HEK293 (cell line): Measurements from ENCODE around the gene H3-3A.

ENCODE experiments used
- CTCF ChIA-PET: fragments of 350-600 bp; formaldehyde crosslinking; extraction: SDS; loops from one replicate; lab custom pipeline; 2021; ENCODE audit warnings: antibody characterized with exemption; lab: Yijun Ruan, JAX
- POLR2A ChIA-PET: fragments of 300-600 bp; formaldehyde crosslinking; extraction: SDS; loops from one replicate; lab custom pipeline; 2020; ENCODE audit warnings: antibody characterized with exemption, inconsistent platforms; lab: Yijun Ruan, JAX
- H3K27ac ChIP-seq: fragments of 200-500 bp; sonication (Bioruptor generic); 2 replicates; pipeline ENCODE4 v1.5.1; 2014; ENCODE audit warnings: low read depth, low read length, control low read depth, inconsistent platforms; ENCODE audit errors: extremely low read depth
- H3K36me3 ChIP-seq, 2 experiments: fragments of 200-500 bp in 1 of 2; sonication (Bioruptor generic) in 1 of 2; 1 replicate in 1 of 2; 2 replicates in 1 of 2; pipeline ENCODE4 v1.5.1; 2014 to 2017; ENCODE audit warnings: inconsistent platforms in 2 of 2, low read length in 2 of 2; ENCODE audit not compliant: control insufficient read depth in 2 of 2, insufficient read depth in 1 of 2
- H3K4me1 ChIP-seq: fragments of 200-500 bp; sonication (Bioruptor generic); 2 replicates; pipeline ENCODE4 v1.5.1; 2014; ENCODE audit warnings: mild to moderate bottlenecking, low read length, inconsistent platforms; ENCODE audit not compliant: control insufficient read depth, insufficient read depth
- H3K4me3 ChIP-seq: 2 replicates; pipeline ENCODE4 v1.5.1; 2011; ENCODE audit warnings: low read depth, mild to moderate bottlenecking, control low read depth, low read length, moderate library complexity
- H3K9me3 ChIP-seq: fragments of 200-500 bp; sonication (Bioruptor generic); 2 replicates; pipeline ENCODE4 v1.5.1; 2014; ENCODE audit warnings: low read depth, low read length, inconsistent platforms; ENCODE audit not compliant: control insufficient read depth, insufficient read depth
- GLI2 ChIP-seq: fragments of 450-650 bp; formaldehyde crosslinking; IDR thresholded peaks from 2 replicates; pipeline ENCODE4; 2017; ENCODE audit warnings: missing biosample characterization, missing genetic modification characterization, low read depth, borderline replicate concordance
- IKZF3 ChIP-seq: fragments of 450-650 bp; IDR thresholded peaks from 2 replicates; pipeline ENCODE4 v1.5.0; 2018; ENCODE audit warnings: missing biosample characterization, mild to moderate bottlenecking, missing genetic modification characterization, moderate library complexity
- KLF16 ChIP-seq: fragments of 450-650 bp; formaldehyde crosslinking; IDR thresholded peaks from 2 replicates; pipeline ENCODE4 v1.5.1; 2017; ENCODE audit warnings: missing biosample characterization, missing genetic modification characterization
- MYNN ChIP-seq: fragments of 450-650 bp; formaldehyde crosslinking; IDR thresholded peaks from 2 replicates; pipeline ENCODE4 v1.5.1; 2016; ENCODE audit warnings: missing biosample characterization, missing genetic modification characterization, borderline replicate concordance
- PRDM10 ChIP-seq: fragments of 450-650 bp; formaldehyde crosslinking; IDR thresholded peaks from 2 replicates; pipeline ENCODE4 v1.5.1; 2016; ENCODE audit warnings: missing biosample characterization, missing genetic modification characterization
- PRDM6 ChIP-seq: fragments of 450-650 bp; formaldehyde crosslinking; IDR thresholded peaks from 2 replicates; pipeline ENCODE4 v1.5.1; 2017; ENCODE audit warnings: missing biosample characterization, missing genetic modification characterization
- YY1 ChIP-seq: fragments of 450-650 bp; formaldehyde crosslinking; IDR thresholded peaks from 2 replicates; pipeline ENCODE4 v1.5.1; 2018; ENCODE audit warnings: missing biosample characterization, missing genetic modification characterization
- ZBTB48 ChIP-seq: fragments of 450-650 bp; formaldehyde crosslinking; IDR thresholded peaks from 2 replicates; pipeline ENCODE4 v1.5.1; 2016; ENCODE audit warnings: missing biosample characterization, missing genetic modification characterization
- ZBTB6 ChIP-seq: fragments of 450-650 bp; formaldehyde crosslinking; IDR thresholded peaks from 2 replicates; pipeline ENCODE4 v1.5.1; 2017; ENCODE audit warnings: missing biosample characterization, missing genetic modification characterization
- ZNF146 ChIP-seq: fragments of 450-650 bp; formaldehyde crosslinking; IDR thresholded peaks from 2 replicates; pipeline ENCODE4 v1.5.1; 2016; ENCODE audit warnings: missing biosample characterization, missing genetic modification characterization
- ZNF174 ChIP-seq: fragments of 450-650 bp; formaldehyde crosslinking; IDR thresholded peaks from 2 replicates; pipeline ENCODE4 v1.5.0; 2017; ENCODE audit warnings: missing biosample characterization, mild to moderate bottlenecking, missing genetic modification characterization
- ZNF18 ChIP-seq: fragments of 450-650 bp; formaldehyde crosslinking; IDR thresholded peaks from 2 replicates; pipeline ENCODE4 v1.5.1; 2016; ENCODE audit warnings: missing biosample characterization, missing genetic modification characterization
- ZNF202 ChIP-seq: fragments of 450-650 bp; formaldehyde crosslinking; IDR thresholded peaks from 2 replicates; pipeline ENCODE4 v1.5.1; 2016; ENCODE audit warnings: missing biosample characterization, missing genetic modification characterization, borderline replicate concordance
- ZNF24 ChIP-seq: fragments of 450-650 bp; formaldehyde crosslinking; IDR thresholded peaks from 2 replicates; pipeline ENCODE4 v1.5.1; 2016; ENCODE audit warnings: missing biosample characterization, missing genetic modification characterization
- ZNF280D ChIP-seq: fragments of 450-650 bp; formaldehyde crosslinking; IDR thresholded peaks from 2 replicates; pipeline ENCODE4 v1.5.1; 2016; ENCODE audit warnings: missing biosample characterization, missing genetic modification characterization
- ZNF37A ChIP-seq: fragments of 450-650 bp; IDR thresholded peaks from 2 replicates; pipeline ENCODE4 v1.5.1; 2018; ENCODE audit warnings: missing biosample characterization, missing genetic modification characterization
- ZNF394 ChIP-seq: fragments of 450-650 bp; formaldehyde crosslinking; IDR thresholded peaks from 2 replicates; pipeline ENCODE4 v1.5.1; 2016; ENCODE audit warnings: missing biosample characterization, missing genetic modification characterization, mild to moderate bottlenecking, moderate library complexity, borderline replicate concordance
- ZNF596 ChIP-seq: fragments of 450-650 bp; IDR thresholded peaks from 2 replicates; pipeline ENCODE4 v1.5.0; 2018; ENCODE audit warnings: missing biosample characterization, mild to moderate bottlenecking, missing genetic modification characterization, moderate library complexity
- ZNF624 ChIP-seq: fragments of 450-650 bp; formaldehyde crosslinking; IDR thresholded peaks from 2 replicates; pipeline ENCODE4 v1.5.1; 2017; ENCODE audit warnings: missing biosample characterization, missing genetic modification characterization
- ZNF660 ChIP-seq: fragments of 450-650 bp; IDR thresholded peaks from 2 replicates; pipeline ENCODE4 v1.5.1; 2018; ENCODE audit warnings: missing biosample characterization, mild to moderate bottlenecking, missing genetic modification characterization
- ZNF785 ChIP-seq: fragments of 450-650 bp; formaldehyde crosslinking; IDR thresholded peaks from 2 replicates; pipeline ENCODE4 v1.5.1; 2016; ENCODE audit warnings: missing biosample characterization, missing genetic modification characterization
- ZNF843 ChIP-seq: fragments of 450-650 bp; formaldehyde crosslinking; IDR thresholded peaks from 2 replicates; pipeline ENCODE4 v1.5.1; 2016; ENCODE audit warnings: missing biosample characterization, missing genetic modification characterization
- ZSCAN5A ChIP-seq: fragments of 450-650 bp; formaldehyde crosslinking; IDR thresholded peaks from 2 replicates; pipeline ENCODE4 v1.5.1; 2016; ENCODE audit warnings: missing biosample characterization, missing genetic modification characterization
- ZXDB ChIP-seq: fragments of 450-650 bp; formaldehyde crosslinking; IDR thresholded peaks from 2 replicates; pipeline ENCODE4 v1.5.1; 2016; ENCODE audit warnings: missing biosample characterization, missing genetic modification characterization

H3-3A gene

GRCh38 chr1:226082959-226083301 lies 20.4 kb downstream of the H3-3A start:
- ChIA-PET POLR2A (interaction anchor here (0.6 to 2.1 kb wide), 18 partner anchors 9 to 1705 kb away, joined by 3 to 38 read pairs (median 4); partner anchors contain the start of genes H3-3A, PARP1 and SDE2), CTCF (interaction anchor here (0.6 to 3.5 kb wide), 8 partner anchors 11 to 608 kb away, joined by 3 to 23 read pairs (median 3); no protein-coding TSS in a partner anchor)
- H3K4me1 ChIP-seq = no peaks in the 10 kb centered on the region
- H3K4me3 ChIP-seq = peak overlapping the region; percentile 61
- peak overlapping the region; percentile 63; the same call in 1 of the 2 replicates for H3K27ac ChIP-seq
- no peaks in the 10 kb centered on the region for H3K36me3 ChIP-seq
- no peaks in the 10 kb centered on the region for H3K9me3 ChIP-seq
- TF ChIP-seq ZNF202 (tag by site-specific recombination) = no peak
- TF ChIP-seq ZXDB (tag by site-specific recombination) = no peak
- TF ChIP-seq ZNF596 (tag by site-specific recombination) = no peak
- TF ChIP-seq PRDM10 (tag by site-specific recombination) = no peak
- 0 out of 2 replicates have a peak, but pooled peaks have one; percentile 54 for TF ChIP-seq MYNN (tag by site-specific recombination)
- TF ChIP-seq ZNF174 (tag by site-specific recombination) = no peak
- TF ChIP-seq ZSCAN5A (tag by site-specific recombination) = no peak
- TF ChIP-seq ZNF785 (tag by site-specific recombination) = no peak
- TF ChIP-seq ZNF18 (tag by site-specific recombination) = no peak
- TF ChIP-seq ZNF37A (tag by site-specific recombination) = no peak
- no peak for TF ChIP-seq GLI2 (tag by site-specific recombination)
- TF ChIP-seq KLF16 (tag by site-specific recombination) = no peak
- peak; percentile 93 for TF ChIP-seq ZNF394 (tag by site-specific recombination)
- TF ChIP-seq IKZF3 = no peak
- TF ChIP-seq YY1 (tag by site-specific recombination) = peak; percentile 30; the same call in 1 of the 2 replicates
- no peak for TF ChIP-seq ZNF24 (tag by site-specific recombination)
- TF ChIP-seq PRDM6 (tag by site-specific recombination) = no peak
- no peak for TF ChIP-seq ZNF280D (tag by site-specific recombination)
- no peak for TF ChIP-seq ZNF843 (tag by site-specific recombination)
- no peak for TF ChIP-seq ZNF146 (tag by site-specific recombination)
- TF ChIP-seq ZBTB6 = no peak
- TF ChIP-seq ZNF624 (tag by site-specific recombination) = no peak
- no peak for TF ChIP-seq ZNF660 (tag by site-specific recombination)
- peak; percentile 94 for TF ChIP-seq ZBTB48 (tag by site-specific recombination)
